ENCODE results near the gene NFX1.
"Not testable (repeated sequence)": the region's sequence is repeated elsewhere in the genome, so short reads cannot be mapped to it uniquely, and the experiment has no call there.

The NFX1 gene

GRCh38 chr9:33378121-33378795 is 87.9 kb downstream of the NFX1 start:
- H3K27ac ChIP-seq (replicated peaks), result no peak overlapping the region
- TF ChIP-seq GABPA (IDR thresholded peaks at IDR 0.05; ENCODE audit: low read depth), result no peak
- TF ChIP-seq REST (IDR thresholded peaks at IDR 0.05; ENCODE audit: insufficient replicate concordance, low read depth), result no peak
- TF ChIP-seq POLR2AphosphoS5 (IDR thresholded peaks at IDR 0.05; ENCODE audit: low read depth), result no peak
- no peak for TF ChIP-seq SPI1 (IDR thresholded peaks at IDR 0.05; ENCODE audit: borderline replicate concordance, low read depth)
- no peak for TF ChIP-seq CTCF (IDR thresholded peaks at IDR 0.05; ENCODE audit: insufficient read depth, low read length)
- DNase-seq (ENCODE audit: low read depth in 1 of 2, low spot score in 1 of 2), result no peak
- H3K4me3 ChIP-seq (replicated peaks; ENCODE audit: insufficient read depth, low read length), result no peak overlapping the region
- no peaks in the 10 kb centered on the region for H3K27me3 ChIP-seq (ENCODE audit: insufficient read depth, poor library complexity, severe bottlenecking)

- no peak for TF ChIP-seq CTCF (IDR thresholded peaks at IDR 0.05; ENCODE audit: insufficient read depth, low read length)
- TF ChIP-seq REST (IDR thresholded peaks at IDR 0.05; ENCODE audit: insufficient replicate concordance, low read depth), result no peak
- no peak for TF ChIP-seq SPI1 (IDR thresholded peaks at IDR 0.05; ENCODE audit: borderline replicate concordance, low read depth)
- no peak for TF ChIP-seq GABPA (IDR thresholded peaks at IDR 0.05; ENCODE audit: low read depth)
- no peak for TF ChIP-seq POLR2AphosphoS5 (IDR thresholded peaks at IDR 0.05; ENCODE audit: low read depth)
Measured at GRCh38 chr9:33379666-33380389, 89.5 kb downstream of the NFX1 start.

GRCh38 chr9:33380390-33381094 is 90.2 kb downstream of the NFX1 start:
- Histone ChIP-seq H3K4me3 (replicated peaks; ENCODE audit: insufficient read depth, low read length) (no peak overlapping the region), H3K27ac (replicated peaks) (no peak overlapping the region), H3K27me3 (ENCODE audit: insufficient read depth, poor library complexity, severe bottlenecking) (no peaks in the 10 kb centered on the region)
- TF ChIP-seq SPI1 (IDR thresholded peaks at IDR 0.05; ENCODE audit: borderline replicate concordance, low read depth), result no peak
- DNase-seq (ENCODE audit: low read depth in 1 of 2, low spot score in 1 of 2), result no peak

More at GRCh38 chr9:33379666-33380389, 89.5 kb downstream of the NFX1 start:
- no peak overlapping the region for H3K27ac ChIP-seq (replicated peaks)
- H3K27me3 ChIP-seq (ENCODE audit: insufficient read depth, poor library complexity, severe bottlenecking), result no peaks in the 10 kb centered on the region
- no peak overlapping the region for H3K4me3 ChIP-seq (replicated peaks; ENCODE audit: insufficient read depth, low read length)
- no peak for DNase-seq (ENCODE audit: low read depth in 1 of 2, low spot score in 1 of 2)

GRCh38 chr9:33381231-33381791 is 91.0 kb downstream of the NFX1 start:
- DNase-seq (ENCODE audit: low read depth in 1 of 2, low spot score in 1 of 2), result no peak
- no peak overlapping the region for H3K4me3 ChIP-seq (replicated peaks; ENCODE audit: insufficient read depth, low read length)
- no peaks in the 10 kb centered on the region for H3K27me3 ChIP-seq (ENCODE audit: insufficient read depth, poor library complexity, severe bottlenecking)
- TF ChIP-seq POLR2AphosphoS5 (IDR thresholded peaks at IDR 0.05; ENCODE audit: low read depth) (no peak), REST (IDR thresholded peaks at IDR 0.05; ENCODE audit: insufficient replicate concordance, low read depth) (no peak), CTCF (IDR thresholded peaks at IDR 0.05; ENCODE audit: insufficient read depth, low read length) (no peak)
- H3K27ac ChIP-seq (replicated peaks), result no peak overlapping the region

GRCh38 chr9:33382397-33382796 is 92.1 kb downstream of the NFX1 start:
- not testable (repeated sequence) for H3K4me3 ChIP-seq (replicated peaks; ENCODE audit: insufficient read depth, low read length); DNase-seq (ENCODE audit: low read depth in 1 of 2, low spot score in 1 of 2); H3K27ac ChIP-seq (replicated peaks); H3K27me3 ChIP-seq (ENCODE audit: insufficient read depth, poor library complexity, severe bottlenecking)

Data from HL-60 (cell line).